Measurements from ENCODE around the gene ACTR5.

DNA sequence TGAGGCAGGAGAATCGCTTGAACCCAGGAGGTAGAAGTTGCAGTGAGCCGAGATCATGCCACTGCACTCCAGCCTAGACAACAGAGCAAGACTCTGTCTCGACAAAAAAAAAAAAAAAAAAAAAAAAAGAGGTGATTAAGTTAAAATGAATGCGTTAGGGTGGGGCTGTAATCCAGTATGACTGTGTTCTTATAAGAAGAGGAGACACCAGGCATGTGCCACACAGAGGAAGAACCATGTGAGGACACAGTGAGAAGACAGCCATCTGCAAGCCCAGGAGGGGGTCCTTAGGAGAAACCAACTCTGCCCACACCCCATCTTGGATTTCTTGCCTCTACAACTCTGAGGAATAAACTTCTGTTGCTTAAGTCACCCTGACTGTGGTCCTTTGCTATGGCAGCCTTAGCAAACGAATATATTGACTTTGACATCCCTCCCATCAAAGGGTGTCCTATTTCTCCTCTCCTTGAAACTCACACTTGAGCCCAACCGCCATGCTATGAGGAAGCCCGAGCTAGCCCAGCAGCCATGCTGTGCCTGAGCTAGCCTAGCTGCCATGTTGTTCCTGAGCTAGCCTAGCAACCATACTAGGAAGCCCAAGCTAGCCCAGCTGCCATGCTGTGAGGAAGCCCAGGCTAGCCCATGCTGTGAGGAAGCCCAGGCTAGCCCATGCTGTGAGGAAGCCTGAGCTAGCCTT is 41.4 kb downstream of the ACTR5 start:
- TF ChIP-seq EZH2 (IDR thresholded peaks at IDR 0.05) (no peak), POLR2AphosphoS5 (IDR thresholded peaks at IDR 0.05; ENCODE audit: borderline replicate concordance, low read depth, low read length) (no peak), FOXP2 (optimal IDR thresholded peaks at IDR 0.05; ENCODE audit: control extremely low read depth, extremely low read length, insufficient read depth) (no peak)
